ENCODE results near the gene CALML6. TPM values are rescaled to one million over a fixed set of nuclear protein-coding genes. Genes with fewer than 3 reads are reported as not detected.

The CALML6 gene
- total and polyA plus RNA-seq, 2 of the 4 experiments (the other 2 are of a cell fraction), result 0.91 TPM; not detected in 1

DNA sequence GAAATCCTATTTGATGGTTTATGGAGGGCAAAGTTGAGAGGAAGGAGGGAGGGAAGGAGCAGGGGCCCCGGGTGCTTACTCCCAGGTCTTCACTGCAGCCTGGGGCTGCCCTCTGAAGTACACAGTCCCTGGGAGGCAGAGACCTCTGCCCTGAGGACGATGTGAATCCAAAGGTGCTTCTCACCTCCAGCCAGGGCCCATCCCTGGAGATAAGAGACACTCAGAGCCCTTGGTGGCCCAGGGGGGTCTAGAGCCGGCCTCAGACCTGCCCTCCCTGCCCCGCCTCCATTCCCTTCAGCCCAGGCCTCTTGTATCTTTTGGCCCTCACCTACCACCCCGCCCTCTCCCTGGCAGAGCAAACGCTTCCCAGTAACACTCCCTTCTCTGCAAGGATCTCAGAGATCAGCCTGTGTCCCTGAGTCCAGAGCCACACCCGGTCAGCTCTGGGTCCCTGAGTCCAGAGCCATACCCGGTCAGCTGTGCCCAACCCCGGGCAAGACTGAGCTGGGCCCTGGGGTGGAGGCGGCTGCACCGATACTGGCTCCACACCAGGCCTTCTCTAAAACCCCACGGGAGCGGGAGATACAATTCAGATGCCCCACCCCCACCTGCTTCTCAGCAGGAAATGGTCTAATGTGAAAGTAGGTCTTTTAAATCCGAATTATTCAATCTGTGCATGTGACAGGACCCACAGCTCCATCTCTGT lies 20.6 kb upstream of the CALML6 start:
- Histone ChIP-seq H3K4ac (ENCODE audit: low read depth, low read length) (no peak overlapping the region), H3K9me1 (ENCODE audit: insufficient read depth, low read length) (peaks cover 2% of the 10 kb centered on the region), H3K4me3 (ENCODE audit: insufficient read depth, low read depth, low read length) (no peak overlapping the region), H3K36me3 (ENCODE audit: control insufficient read depth, insufficient read depth, low read length) (no peaks in the 10 kb centered on the region), H3K27ac (ENCODE audit: insufficient read depth, low read length) (no peak overlapping the region), H3K79me1 (ENCODE audit: low read depth in 1 of 2, low read length in 2 of 2) (peaks cover 13 to 14% of the 10 kb centered on the region in 2 experiments), H4K91ac (ENCODE audit: insufficient read depth, low read depth, low read length) (no peak overlapping the region), H3K23ac (ENCODE audit: low read depth, low read length) (no peak overlapping the region), H3K4me1 (ENCODE audit: control insufficient read depth, insufficient read depth, low read length) (peaks cover 8% of the 10 kb centered on the region), H3K14ac (replicated peaks; ENCODE audit: low read depth, low read length) (no peak overlapping the region), H2AK9ac (replicated peaks; ENCODE audit: low read depth, low read length, poor library complexity) (no peak overlapping the region), H4K8ac (ENCODE audit: low read depth in 2 of 2, low read length in 2 of 2) (no peak overlapping the region), H2BK20ac (ENCODE audit: low read depth, low read length) (no peak overlapping the region), H2BK5ac (ENCODE audit: low read depth, low read length, poor library complexity, severe bottlenecking) (no peak overlapping the region), H3K4me2 (ENCODE audit: low read depth, low read length) (no peak overlapping the region), H3K9ac (ENCODE audit: low read depth, low read length) (no peak overlapping the region), H2BK120ac (ENCODE audit: low read depth, low read length) (no peak overlapping the region), H4K20me1 (ENCODE audit: insufficient read depth, low read length) (peaks cover 6% of the 10 kb centered on the region), H3K56ac (ENCODE audit: extremely low read depth, insufficient read depth, low read length) (no peak overlapping the region), H3K9me3 (ENCODE audit: control insufficient read depth, insufficient read depth, low read length) (no peaks in the 10 kb centered on the region), H2AK5ac (ENCODE audit: low read depth, low read length) (0 out of 2 replicates have a peak overlapping the region, but pooled peaks have one; percentile 16), H4K5ac (ENCODE audit: low read depth, low read length) (no peak overlapping the region), H3K27me3 (ENCODE audit: control insufficient read depth, insufficient read depth, low read length) (peaks cover 2% of the 10 kb centered on the region; the same call in 1 of the 2 replicates), H2BK15ac (ENCODE audit: low read depth, low read length) (no peak overlapping the region), H3K18ac (ENCODE audit: low read depth, low read length) (no peak overlapping the region), H2AFZ (replicated peaks; ENCODE audit: low read length, poor library complexity) (peak overlapping the region; percentile 26)
- intact Hi-C loops (cut with micrococcal nuclease), result no loop called here
- ChIA-PET POLR2A (ENCODE audit: unreplicated experiment) (no interaction called here), CTCF (interaction anchor here (1.1 kb wide), 1 partner anchor 12 kb away, joined by 3 read pairs; no protein-coding TSS in a partner anchor)
- TF ChIP-seq CEBPB (IDR thresholded peaks at IDR 0.05; ENCODE audit: low read depth, low read length) (no peak), POLR2A (IDR thresholded peaks at IDR 0.05; ENCODE audit: low read depth, low read length) (no peak), BHLHE40 (IDR thresholded peaks at IDR 0.05; ENCODE audit: low read depth, low read length) (no peak), NFE2L2 (IDR thresholded peaks at IDR 0.05; ENCODE audit: low read depth, low read length) (no peak), FOS (IDR thresholded peaks at IDR 0.05; ENCODE audit: low read depth, low read length) (no peak), RAD21 (IDR thresholded peaks at IDR 0.05; ENCODE audit: low read length) (no peak), RCOR1 (IDR thresholded peaks at IDR 0.05; ENCODE audit: insufficient replicate concordance, low read length) (no peak), MXI1 (IDR thresholded peaks at IDR 0.05; ENCODE audit: borderline replicate concordance, low read depth, low read length) (no peak)
- TF ChIP-seq, protein P1, sequence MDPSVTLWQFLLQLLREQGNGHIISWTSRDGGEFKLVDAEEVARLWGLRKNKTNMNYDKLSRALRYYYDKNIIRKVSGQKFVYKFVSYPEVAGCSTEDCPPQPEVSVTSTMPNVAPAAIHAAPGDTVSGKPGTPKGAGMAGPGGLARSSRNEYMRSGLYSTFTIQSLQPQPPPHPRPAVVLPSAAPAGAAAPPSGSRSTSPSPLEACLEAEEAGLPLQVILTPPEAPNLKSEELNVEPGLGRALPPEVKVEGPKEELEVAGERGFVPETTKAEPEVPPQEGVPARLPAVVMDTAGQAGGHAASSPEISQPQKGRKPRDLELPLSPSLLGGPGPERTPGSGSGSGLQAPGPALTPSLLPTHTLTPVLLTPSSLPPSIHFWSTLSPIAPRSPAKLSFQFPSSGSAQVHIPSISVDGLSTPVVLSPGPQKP (IDR thresholded peaks at IDR 0.05; ENCODE audit: borderline replicate concordance, low read depth, low read length), result no peak
- WGBS, 2 experiments (ENCODE audit: extremely low coverage in 2 of 2, insufficient read length in 1 of 2), result 33% methylated on average over 4 of the region's 14 CpGs; no CpG with 5 or more reads in 1 of the 2 experiments
- ATAC-seq (ENCODE audit: low read depth) (no peak), DNase-seq (no peak)
- no TSS peak for BruUV-seq (replicated peaks)
- in situ Hi-C loops (cut with MboI; ENCODE audit: low sequenced_read_pairs), result no loop called here
- dilution Hi-C loops (cut with HindIII; ENCODE audit: low sequenced_read_pairs, unreplicated experiment), result no loop called here

Measured in IMR-90 (cell line).